Measurements from ENCODE around the gene CDH4. TPM values are rescaled to one million over a fixed set of nuclear protein-coding genes. Genes with fewer than 3 reads are reported as not detected.

CDH4 gene
- total RNA-seq, 2 donors from 2014 or later, result 0.08 to 0.09 TPM

DNA sequence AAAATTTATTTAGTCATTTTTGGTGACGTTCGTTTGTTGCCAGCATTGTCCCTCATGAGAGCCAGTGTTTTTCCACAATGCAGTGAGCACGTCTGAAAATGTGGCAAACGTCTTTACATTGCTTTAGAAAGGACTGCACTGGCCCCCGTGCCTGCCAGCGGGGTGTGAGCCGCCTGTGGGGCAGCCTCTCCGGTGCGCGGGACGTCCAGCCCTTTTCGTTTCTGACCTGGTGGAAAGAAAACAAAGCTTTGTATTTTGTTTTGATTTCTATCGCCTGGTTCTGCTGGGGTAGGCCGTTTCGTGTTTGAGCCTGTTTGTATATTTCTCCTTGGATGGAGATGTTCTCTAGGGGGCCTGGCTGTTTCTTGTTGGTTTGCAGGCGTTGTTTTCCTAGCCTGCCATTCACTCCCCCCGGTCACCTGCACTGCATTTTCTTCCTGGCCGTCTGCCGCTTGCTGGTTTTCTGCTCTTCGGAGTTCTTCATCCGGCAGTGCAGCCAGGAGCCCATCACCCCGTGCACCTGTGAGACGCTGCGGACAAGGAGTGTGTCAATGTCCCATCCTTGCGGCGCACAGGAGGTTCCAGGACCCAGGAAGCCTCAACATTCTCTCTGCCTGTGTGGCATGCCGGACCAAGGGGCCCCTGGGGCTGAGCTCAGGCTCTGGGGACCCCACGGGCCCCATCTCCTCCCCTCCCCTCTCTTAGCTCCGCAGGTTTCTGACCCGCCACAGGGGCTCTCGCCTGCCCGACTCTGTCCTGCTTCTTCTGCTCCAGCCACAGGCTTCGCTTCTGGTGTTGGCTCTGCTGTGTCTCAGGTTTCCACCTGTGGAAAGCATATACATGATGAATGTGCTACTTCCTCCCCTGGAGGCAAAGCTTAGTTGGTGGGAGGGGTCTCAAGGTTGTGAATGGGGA, 100.5 kb downstream of the CDH4 start:
- ATAC-seq, result no peak
- H3K27ac Mint-ChIP-seq, result no peak overlapping the region

DNA sequence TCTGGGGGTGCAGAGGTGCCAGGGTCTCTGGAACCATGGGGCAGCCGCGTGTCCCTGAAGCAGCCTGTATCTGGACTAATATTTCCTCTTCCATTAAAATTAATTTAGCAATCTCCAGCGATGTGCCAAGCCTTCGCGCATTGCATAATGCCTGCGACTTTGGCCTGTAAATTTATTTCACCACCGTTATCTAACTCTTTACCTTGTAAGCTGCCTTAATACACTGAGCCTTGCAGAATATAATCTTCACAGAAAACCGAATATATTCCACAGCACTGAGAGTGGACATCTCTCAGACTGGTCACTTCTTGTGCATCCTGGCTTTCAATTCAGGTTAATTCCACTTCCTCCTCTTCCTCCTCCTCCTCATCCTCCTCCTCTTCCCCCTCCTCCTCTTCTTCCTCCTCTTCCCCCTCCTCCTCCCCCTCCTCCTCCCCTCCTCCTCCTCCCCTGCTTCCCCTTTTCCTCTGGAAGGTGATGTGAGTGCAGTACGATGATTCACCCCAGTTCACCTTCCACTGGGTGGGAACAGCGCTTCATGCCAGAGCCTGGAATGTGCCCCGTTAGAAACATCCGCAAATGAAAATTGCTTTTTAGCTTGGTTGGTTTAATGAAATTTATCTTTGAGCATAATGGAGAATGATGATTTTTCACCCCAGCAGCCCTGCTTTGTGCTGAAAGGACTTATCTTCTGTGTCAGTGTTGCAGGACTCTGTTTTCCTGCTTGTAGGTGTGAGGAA, 101.4 kb downstream of the CDH4 start:
- no peaks in the 10 kb centered on the region for H3K36me3 Mint-ChIP-seq
- no peak for ATAC-seq
- no peak for DNase-seq (ENCODE audit: low spot score in 2 of 2)
- H3K9me3 Mint-ChIP-seq, result no peaks in the 10 kb centered on the region
- H3K27ac Mint-ChIP-seq, result no peak overlapping the region

More for the DNA sequence above, 100.5 kb downstream of the CDH4 start:
- no peak for DNase-seq (ENCODE audit: low spot score in 2 of 2)
- Mint-ChIP-seq H3K36me3 (no peaks in the 10 kb centered on the region), H3K9me3 (no peaks in the 10 kb centered on the region)

DNA sequence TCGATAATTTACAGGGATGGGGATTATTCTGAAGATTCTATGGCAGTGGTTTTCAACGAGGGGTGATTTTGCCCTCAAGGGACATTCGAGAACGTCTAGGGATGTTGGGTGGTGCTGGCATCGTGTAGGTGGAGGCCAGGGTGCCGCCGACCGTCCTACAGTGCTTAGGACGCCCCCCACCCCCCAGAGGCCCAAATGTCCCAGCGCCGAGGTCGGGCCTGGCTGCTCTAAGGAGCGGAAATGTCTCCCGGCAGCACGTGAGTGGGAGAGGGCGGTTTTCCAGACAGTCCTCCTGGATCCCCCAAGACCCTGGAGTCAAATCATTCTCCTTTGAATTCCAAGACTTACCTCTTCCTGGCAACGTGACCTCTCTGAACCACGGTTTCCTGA, 101.9 kb downstream of the CDH4 start:
- Mint-ChIP-seq H3K27ac (no peak overlapping the region), H3K36me3 (no peaks in the 10 kb centered on the region), H3K9me3 (no peaks in the 10 kb centered on the region)
- no peak for ATAC-seq
- no peak for DNase-seq (ENCODE audit: low spot score in 2 of 2)

DNA sequence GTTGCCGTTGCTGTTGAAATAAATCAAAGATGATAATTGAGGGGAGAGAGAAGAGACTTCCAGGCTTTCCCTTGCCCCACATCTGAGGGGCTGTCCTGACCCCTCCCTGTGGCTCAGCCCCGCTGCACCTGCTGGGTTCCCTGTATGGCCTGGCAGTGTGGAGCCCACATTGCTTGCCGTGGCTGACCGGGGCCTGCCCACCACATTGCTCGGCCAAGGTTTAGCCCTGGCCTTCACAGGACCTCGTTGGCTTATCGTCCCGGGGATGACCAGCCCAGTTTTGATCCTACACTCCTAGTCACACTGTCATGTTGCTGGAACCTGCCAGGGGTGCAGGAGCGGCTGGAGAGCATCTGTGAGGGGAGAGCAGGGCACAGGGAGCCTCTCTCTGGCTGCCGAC, 102.4 kb downstream of the CDH4 start:
- no peaks in the 10 kb centered on the region for H3K9me3 Mint-ChIP-seq
- no peaks in the 10 kb centered on the region for H3K36me3 Mint-ChIP-seq
- no peak for DNase-seq (ENCODE audit: low spot score in 2 of 2)
- no peak for ATAC-seq
- no peak overlapping the region for H3K27ac Mint-ChIP-seq

DNA sequence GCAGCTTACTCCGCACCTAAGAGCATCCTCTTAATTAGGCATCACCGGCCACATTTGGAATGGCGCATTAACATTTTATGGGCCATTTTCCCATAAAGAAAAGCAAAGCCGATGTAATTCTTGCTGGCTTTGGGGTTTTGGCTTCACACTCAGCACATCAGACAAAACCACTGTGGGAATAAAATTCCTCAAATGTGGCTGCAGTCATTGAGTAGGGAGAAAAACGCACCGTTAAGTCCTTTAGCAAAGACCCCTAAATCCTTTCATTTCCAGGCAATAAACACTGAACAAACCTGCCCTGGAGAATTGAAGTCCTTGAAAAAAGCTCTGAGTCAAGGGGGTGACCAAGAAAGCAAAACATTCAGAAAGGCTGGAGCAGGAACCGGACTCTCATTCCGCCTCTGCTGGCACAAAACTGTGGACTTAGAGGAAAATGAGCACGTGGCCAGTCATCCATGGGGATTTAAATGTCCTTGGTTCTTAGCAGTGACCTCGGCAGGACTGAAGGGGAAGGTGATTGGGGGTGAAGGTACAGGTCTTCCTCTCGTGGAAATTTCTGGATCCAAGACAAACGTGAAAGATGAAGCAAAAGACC, 102.9 kb downstream of the CDH4 start:
- no peak overlapping the region for H3K27ac Mint-ChIP-seq
- H3K36me3 Mint-ChIP-seq, result no peaks in the 10 kb centered on the region
- no peaks in the 10 kb centered on the region for H3K9me3 Mint-ChIP-seq
- no peak for DNase-seq (ENCODE audit: low spot score in 2 of 2)
- ATAC-seq, result no peak

DNA sequence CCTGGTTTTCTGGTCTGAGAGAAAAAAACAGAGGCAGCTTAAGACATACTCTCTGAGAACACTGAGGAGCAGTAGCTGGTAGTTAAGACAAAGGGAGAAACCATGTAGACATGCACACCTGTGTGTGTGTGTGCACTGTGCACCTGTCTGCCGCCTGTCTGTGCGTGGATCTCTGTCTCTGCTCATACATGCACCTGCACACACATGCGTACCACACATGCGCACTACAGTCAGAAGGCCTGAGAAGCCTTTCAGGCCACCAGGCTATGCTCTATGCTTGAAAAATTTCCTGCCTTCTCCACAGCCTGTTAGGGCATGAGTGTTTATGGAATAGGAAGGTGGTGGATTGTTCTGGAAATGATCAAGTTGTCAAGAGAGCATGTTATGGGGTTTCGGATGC, 103.5 kb downstream of the CDH4 start:
- no peaks in the 10 kb centered on the region for H3K36me3 Mint-ChIP-seq
- no peaks in the 10 kb centered on the region for H3K9me3 Mint-ChIP-seq
- ATAC-seq, result no peak
- no peak overlapping the region for H3K27ac Mint-ChIP-seq
- no peak for DNase-seq (ENCODE audit: low spot score in 2 of 2)

DNA sequence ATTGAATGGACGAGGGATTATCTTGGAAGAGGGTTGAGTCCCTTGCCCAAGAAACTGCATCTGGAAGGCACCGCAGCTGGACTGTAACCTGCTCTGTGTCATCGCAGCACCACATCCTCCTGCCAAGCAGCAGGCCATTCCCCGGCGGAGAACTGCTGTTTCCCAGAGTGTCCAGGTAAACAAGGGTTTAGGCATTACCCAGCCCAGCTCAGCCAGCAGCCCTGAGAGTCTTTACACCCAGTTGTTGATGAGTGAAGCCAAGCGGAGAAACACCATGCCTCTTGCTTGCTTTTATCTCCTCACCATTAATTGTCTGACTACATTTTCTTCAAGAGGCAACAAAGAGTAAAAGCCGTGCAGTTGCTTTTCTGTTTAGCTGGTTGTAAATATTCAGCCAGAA, 104.1 kb downstream of the CDH4 start:
- Mint-ChIP-seq H3K27ac (no peak overlapping the region), H3K9me3 (no peaks in the 10 kb centered on the region), H3K36me3 (no peaks in the 10 kb centered on the region)
- DNase-seq (ENCODE audit: low spot score in 2 of 2), result no peak
- ATAC-seq, result no peak

DNA sequence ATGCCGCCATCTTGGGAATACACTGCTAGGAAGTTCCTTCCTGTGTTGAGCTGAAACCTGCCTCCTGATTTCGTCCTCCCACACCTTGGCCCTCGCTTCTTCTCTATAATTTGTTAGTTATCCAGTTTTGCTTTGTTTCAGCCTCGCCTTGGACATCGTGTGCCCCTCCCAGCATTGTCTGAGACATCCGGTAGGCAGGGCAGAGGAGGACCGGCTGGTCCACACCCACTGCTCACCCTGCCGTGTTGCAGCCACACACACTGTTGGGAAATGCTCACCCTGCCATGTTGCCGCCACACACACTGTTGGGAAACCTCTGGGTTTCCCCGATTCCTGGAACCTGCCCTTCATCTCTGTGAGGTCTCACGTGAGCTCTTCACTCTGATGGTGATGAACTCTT, 105.1 kb downstream of the CDH4 start:
- H3K36me3 Mint-ChIP-seq, result no peaks in the 10 kb centered on the region
- no peak for DNase-seq (ENCODE audit: low spot score in 2 of 2)
- ATAC-seq, result no peak
- no peaks in the 10 kb centered on the region for H3K9me3 Mint-ChIP-seq
- H3K27ac Mint-ChIP-seq, result no peak overlapping the region

DNA sequence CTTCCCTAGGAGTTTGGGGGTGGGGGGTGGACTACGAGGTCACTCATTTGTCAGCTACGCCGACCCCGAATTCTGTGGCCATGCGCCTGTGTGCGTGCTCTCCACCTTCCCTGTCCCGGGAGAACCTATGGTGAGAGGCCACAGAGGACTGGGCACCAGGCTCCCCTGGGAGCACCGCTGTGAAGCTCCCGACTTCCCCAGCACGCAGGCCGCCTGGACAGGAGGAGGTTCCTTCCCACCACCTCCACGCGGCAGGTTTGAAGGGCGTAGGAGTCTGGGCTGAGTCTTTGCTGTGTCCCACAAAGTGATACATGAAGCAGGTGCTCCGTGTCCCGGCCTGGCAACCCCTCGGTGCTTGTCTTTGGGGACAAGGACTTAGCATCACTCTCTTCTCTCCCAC, 107.2 kb downstream of the CDH4 start:
- H3K9me3 Mint-ChIP-seq, result peaks cover 0 to 3% of the 10 kb centered on the region in 2 donors
- no peak for ATAC-seq

DNA sequence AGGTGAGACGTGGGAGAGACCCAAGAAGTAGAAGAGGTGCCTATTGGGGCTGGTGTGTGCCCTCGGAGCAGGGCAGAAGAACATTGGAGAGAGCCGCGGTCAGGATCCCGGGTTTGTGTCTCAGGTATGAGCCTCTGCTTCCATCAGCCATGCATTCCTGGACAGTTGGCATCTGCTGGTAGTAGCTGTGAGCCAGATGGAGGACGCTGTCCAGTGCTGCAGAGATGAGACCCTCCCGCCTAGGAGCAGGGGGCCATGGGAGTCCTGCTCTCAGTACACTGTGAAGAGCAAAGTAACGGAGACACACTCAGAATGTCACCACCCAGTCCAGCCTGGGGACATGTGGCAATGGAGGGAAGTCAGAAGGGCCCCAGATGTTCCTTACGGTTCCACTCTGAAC, 108.2 kb downstream of the CDH4 start:
- no peak overlapping the region for H3K27ac Mint-ChIP-seq
- H3K9me3 Mint-ChIP-seq, result peaks cover 0 to 6% of the 10 kb centered on the region in 2 donors
- DNase-seq (ENCODE audit: low spot score in 2 of 2) (no peak), ATAC-seq (no peak)
- no peaks in the 10 kb centered on the region for H3K36me3 Mint-ChIP-seq

More for the DNA sequence above, 107.2 kb downstream of the CDH4 start:
- H3K27ac Mint-ChIP-seq, result no peak overlapping the region
- no peaks in the 10 kb centered on the region for H3K36me3 Mint-ChIP-seq
- no peak for DNase-seq (ENCODE audit: low spot score in 2 of 2)

DNA sequence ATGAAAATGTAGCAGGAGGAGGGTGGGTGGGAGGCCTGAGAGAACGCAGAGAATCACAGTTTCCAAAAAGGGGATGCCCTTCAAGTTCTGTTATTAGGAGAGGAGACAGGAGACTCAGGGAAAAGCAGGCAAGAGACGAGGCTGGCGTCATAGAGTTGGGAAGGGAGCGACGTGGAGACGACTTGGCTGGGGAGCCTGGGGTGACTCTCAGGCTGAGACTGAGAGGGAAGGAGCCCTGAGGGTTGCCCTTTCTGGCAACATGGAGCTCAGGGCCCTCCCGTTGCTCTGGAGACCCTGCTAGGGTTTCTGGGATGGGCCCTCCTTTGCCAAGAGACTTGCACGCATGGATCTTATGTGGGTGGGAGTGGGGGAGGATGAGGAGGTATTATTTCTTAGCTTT, 108.9 kb downstream of the CDH4 start:
- Mint-ChIP-seq H3K36me3 (no peaks in the 10 kb centered on the region), H3K9me3 (peaks cover 0 to 9% of the 10 kb centered on the region in 2 donors), H3K27ac (no peak overlapping the region)
- DNase-seq (ENCODE audit: low spot score in 2 of 2), result no peak
- no peak for ATAC-seq

DNA sequence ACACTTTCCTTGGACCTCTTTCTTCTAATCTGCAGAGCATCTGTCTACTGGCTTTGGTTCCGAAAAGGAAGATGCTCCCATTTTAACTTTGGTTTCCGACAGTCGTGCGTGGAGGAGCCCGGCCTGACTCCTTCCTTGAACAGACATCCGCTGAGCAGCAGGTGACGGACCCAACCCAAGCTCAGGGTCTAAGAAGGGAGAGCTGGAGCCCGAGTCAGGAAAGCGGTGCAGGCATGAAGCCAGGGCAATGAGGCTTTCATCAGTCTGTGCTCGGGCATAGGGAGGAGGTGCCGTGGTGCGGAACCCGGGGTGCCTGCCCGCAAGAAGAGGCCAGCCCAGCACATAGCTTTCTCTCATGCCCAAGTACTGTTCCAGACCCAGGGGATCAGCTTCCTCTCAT, 109.4 kb downstream of the CDH4 start:
- no peaks in the 10 kb centered on the region for H3K36me3 Mint-ChIP-seq
- H3K27ac Mint-ChIP-seq, result no peak overlapping the region
- ATAC-seq (no peak), DNase-seq (ENCODE audit: low spot score in 2 of 2) (no peak)
- H3K9me3 Mint-ChIP-seq, result peaks cover 0 to 12% of the 10 kb centered on the region in 2 donors

DNA sequence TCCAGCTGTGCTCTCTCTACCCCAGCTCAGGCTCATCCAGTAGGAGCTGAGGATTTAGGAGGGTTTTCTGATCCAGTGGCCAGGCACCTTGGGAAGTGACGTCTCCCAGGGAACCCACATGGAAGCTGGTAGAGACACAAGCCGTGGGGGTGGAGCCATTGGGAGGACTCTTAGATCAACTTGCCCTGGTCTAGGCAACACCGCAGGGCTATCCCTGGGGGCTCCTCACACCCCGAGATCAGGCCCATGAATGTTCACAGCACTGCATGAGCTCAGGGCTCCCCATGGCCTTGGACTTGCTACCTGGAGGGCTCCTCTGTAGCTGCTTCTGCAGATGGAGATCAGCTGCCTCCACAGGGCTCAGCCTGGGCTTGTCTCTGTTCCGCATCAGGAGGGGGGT, 112.1 kb downstream of the CDH4 start:
- Mint-ChIP-seq H3K9me3 (peaks cover 0 to 12% of the 10 kb centered on the region in 2 donors), H3K27ac (no peak overlapping the region), H3K36me3 (no peaks in the 10 kb centered on the region)
- ATAC-seq (no peak), DNase-seq (ENCODE audit: low spot score in 2 of 2) (no peak)

DNA sequence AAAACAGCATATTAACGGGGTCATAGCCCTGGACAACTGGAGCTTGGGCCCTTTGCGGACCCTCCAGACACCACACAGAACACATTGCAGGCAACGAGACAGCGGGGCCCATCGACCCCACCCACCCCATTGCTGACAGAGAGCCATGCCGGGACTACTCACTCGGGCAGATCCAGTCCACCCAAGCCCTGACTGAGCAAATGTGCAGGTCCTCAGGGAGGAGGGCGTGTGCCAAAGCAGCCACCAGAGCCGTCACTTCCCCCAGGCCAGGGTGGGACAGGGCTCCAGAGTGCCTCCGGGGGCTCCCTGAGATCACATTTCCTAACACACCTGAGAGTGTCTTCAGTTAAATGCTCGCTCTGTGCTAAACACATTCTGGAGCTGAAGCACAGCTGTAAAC, 114.9 kb downstream of the CDH4 start:
- Mint-ChIP-seq H3K36me3 (no peaks in the 10 kb centered on the region), H3K9me3 (peaks cover 0 to 12% of the 10 kb centered on the region in 2 donors), H3K27ac (no peak overlapping the region)
- ATAC-seq (no peak), DNase-seq (ENCODE audit: low spot score in 2 of 2) (no peak)

DNA sequence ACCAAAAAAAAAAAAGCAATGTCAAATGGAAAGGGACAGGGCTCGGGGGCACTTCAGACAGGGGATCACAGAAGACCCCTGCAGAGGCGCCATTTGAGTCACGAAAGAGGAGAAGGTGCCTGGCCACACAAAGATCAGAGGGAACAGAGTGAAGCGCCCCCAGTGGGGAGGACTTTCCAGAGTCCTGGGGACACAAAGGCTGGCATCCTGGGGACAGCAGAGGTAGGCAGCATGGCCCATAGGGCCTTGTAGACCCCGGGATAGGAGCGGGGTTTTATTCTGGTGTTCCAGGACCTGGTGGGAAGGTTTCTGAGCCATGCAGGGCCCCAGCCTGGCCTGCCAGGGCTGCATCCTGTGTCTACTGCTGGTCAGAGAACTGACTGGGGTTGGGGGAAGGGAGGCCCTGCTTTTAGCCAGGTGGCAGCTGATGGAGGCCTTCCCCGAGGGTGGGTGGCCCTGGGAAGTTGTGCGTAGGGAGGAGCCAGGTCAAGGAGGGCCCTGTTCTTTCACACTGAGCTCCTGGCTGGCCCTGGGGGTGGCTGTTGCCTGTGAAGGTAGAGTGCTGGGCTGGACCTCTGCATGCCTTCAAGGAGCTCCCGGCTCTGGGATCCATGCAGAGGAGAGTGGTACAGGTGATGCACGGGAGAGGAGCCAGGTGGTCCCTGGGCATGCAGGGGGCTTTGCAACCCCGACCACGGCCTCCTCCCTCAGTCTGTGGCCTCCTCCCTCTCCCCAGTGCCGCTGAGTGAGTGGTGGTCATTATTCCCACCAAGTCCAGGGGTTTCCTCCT, 117.9 kb downstream of the CDH4 start:
- Mint-ChIP-seq H3K36me3 (no peaks in the 10 kb centered on the region), H3K27ac (no peak overlapping the region), H3K9me3 (peaks cover 0 to 12% of the 10 kb centered on the region in 2 donors)
- ATAC-seq, result no peak
- no peak for DNase-seq (ENCODE audit: low spot score in 2 of 2)

DNA sequence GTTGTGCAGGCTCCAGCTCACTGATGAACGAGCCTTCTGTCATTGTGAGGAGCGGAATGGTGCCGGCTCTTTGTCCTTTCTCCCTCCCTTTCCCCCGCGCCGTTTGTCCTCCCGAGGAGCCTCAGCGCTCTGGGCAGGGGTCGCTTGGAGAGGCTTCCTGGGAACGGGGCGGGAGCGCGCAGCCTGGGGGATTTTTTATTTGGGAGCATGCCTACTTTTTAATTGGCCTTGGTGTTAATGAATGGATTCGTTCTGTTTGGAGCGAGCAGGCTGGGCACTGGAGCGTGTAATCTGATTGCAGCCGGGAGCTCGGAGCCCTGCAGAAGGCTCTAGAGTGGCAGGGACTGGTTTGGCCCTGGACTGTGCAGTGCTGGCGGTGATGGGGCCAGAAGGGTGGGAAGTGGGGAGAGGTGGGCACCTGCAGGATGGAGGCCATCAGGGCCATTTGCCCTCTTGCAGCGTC, 118.8 kb downstream of the CDH4 start:
- H3K36me3 Mint-ChIP-seq, result no peaks in the 10 kb centered on the region
- DNase-seq (ENCODE audit: low spot score in 2 of 2) (no peak), ATAC-seq (no peak)

More for the DNA sequence above, 118.8 kb downstream of the CDH4 start:
- peaks cover 0 to 7% of the 10 kb centered on the region in 2 donors for H3K9me3 Mint-ChIP-seq
- no peak overlapping the region for H3K27ac Mint-ChIP-seq
